Measurements from ENCODE around the gene TTBK2. TPM values are rescaled to one million over a fixed set of nuclear protein-coding genes. Genes with fewer than 3 reads are reported as not detected.

TTBK2 gene
- total RNA-seq, 2 experiments from 2014 or later = 14.2 to 20.8 TPM

GRCh38 chr15:42736793-42737528 lies 183.6 kb downstream of the TTBK2 start, which contains the start of gene CDAN1:
TSS of gene CDAN1 (minus strand) at chr15:42737128. CDS start at chr15:42737102, 26 bp downstream.
- peaks cover 4% of the 10 kb centered on the region; the same call in 1 of the 2 replicates for H3K79me2 ChIP-seq (ENCODE audit: insufficient read depth, low read depth, low read length)
- peak; percentile 88 for DNase-seq (ENCODE audit: low spot score)
- ChIA-PET CTCF (ENCODE audit: unreplicated experiment) (no interaction called here), POLR2A (interaction anchor here (0.6 kb wide), 1 partner anchor 369 kb away, joined by 3 read pairs; the partner anchor contains the start of gene UBR1)
- intact Hi-C loops (cut with micrococcal nuclease; ENCODE audit: unreplicated experiment) = loop anchor here (10.0 kb wide), 1 partner anchor 188 kb away; the partner anchor contains the start of gene TTBK2
- TF ChIP-seq EZH2phosphoT487 (IDR thresholded peaks at IDR 0.05; ENCODE audit: borderline replicate concordance, low read depth, low read length) = no peak
- TF ChIP-seq, protein P1, sequence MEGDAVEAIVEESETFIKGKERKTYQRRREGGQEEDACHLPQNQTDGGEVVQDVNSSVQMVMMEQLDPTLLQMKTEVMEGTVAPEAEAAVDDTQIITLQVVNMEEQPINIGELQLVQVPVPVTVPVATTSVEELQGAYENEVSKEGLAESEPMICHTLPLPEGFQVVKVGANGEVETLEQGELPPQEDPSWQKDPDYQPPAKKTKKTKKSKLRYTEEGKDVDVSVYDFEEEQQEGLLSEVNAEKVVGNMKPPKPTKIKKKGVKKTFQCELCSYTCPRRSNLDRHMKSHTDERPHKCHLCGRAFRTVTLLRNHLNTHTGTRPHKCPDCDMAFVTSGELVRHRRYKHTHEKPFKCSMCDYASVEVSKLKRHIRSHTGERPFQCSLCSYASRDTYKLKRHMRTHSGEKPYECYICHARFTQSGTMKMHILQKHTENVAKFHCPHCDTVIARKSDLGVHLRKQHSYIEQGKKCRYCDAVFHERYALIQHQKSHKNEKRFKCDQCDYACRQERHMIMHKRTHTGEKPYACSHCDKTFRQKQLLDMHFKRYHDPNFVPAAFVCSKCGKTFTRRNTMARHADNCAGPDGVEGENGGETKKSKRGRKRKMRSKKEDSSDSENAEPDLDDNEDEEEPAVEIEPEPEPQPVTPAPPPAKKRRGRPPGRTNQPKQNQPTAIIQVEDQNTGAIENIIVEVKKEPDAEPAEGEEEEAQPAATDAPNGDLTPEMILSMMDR (conservative IDR thresholded peaks at IDR 0.05; ENCODE audit: low read length) = no peak
- peak within 1 kb of the TSS; percentile 49 for H3K27ac ChIP-seq (ENCODE audit: low read depth, low read length, poor library complexity, severe bottlenecking)
- no TSS peak for BruUV-seq (replicated peaks)
- H3K9me3 ChIP-seq (ENCODE audit: low read length) = no peaks in the 10 kb centered on the region
- peak within 1 kb of the TSS; percentile 53 for H2AFZ ChIP-seq (ENCODE audit: low read length)
- H3K36me3 ChIP-seq (ENCODE audit: insufficient read depth, low read length) = peaks cover 33% of the 10 kb centered on the region
- H3K4me2 ChIP-seq (ENCODE audit: low read length) = peak within 1 kb of the TSS; percentile 75
- peak within 1 kb of the TSS; percentile 83 for H3K4me3 ChIP-seq (ENCODE audit: low read depth, low read length, poor library complexity, severe bottlenecking)
- peaks cover 33% of the 10 kb centered on the region for H3K4me1 ChIP-seq (ENCODE audit: insufficient read depth, low read length, poor library complexity, severe bottlenecking)
- peaks cover 5% of the 10 kb centered on the region; the same call in 1 of the 2 replicates for H4K20me1 ChIP-seq (ENCODE audit: insufficient read depth, low read length)
- no peaks in the 10 kb centered on the region for H3K9me2 ChIP-seq (ENCODE audit: insufficient read depth, low read length)

DNA sequence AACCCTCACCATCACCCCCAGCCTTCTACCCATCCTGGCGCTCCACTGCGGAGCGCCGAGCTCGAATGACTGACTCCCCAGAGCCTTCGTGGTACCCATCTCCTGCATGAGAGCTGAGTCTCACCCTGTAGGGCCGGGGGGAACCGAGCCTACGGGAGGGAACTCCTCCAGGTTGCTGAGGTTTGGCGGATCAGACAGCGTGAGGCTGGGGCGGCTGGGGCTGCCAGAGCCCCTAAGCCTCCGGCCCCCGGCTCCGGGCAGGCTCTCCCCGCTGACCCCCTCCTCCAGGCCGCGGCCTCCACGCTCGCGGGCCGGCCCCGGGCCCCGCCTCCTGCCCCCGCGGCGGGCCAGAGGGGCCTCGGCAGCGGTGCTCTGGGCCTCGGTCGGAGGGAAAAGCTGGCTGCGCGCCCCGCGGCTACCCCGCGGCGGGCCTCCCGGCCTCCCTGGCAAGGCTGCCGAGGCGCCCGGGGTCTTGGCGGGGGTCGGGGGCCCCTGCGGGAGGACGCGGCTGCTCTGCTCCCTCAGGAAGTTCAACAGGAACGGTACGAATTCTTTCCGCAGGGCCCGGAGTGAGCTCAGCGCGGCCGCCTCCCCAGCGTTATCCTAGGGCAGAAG lies 184.3 kb downstream of the TTBK2 start:
- BruUV-seq (replicated peaks) = TSS peak; percentile 40
- H4K20me1 ChIP-seq (ENCODE audit: insufficient read depth, low read length) = peaks cover 5% of the 10 kb centered on the region; the same call in 1 of the 2 replicates
- H3K4me2 ChIP-seq (ENCODE audit: low read length) = peak overlapping the region; percentile 75
- H3K9me3 ChIP-seq (ENCODE audit: low read length) = no peaks in the 10 kb centered on the region
- intact Hi-C loops (cut with micrococcal nuclease; ENCODE audit: unreplicated experiment) = loop anchor here (10.0 kb wide), 1 partner anchor 189 kb away; the partner anchor contains the start of gene TTBK2
- peak overlapping the region; percentile 83 for H3K4me3 ChIP-seq (ENCODE audit: low read depth, low read length, poor library complexity, severe bottlenecking)
- peak overlapping the region; percentile 48 for H3K27ac ChIP-seq (ENCODE audit: low read depth, low read length, poor library complexity, severe bottlenecking)
- H3K9me2 ChIP-seq (ENCODE audit: insufficient read depth, low read length) = no peaks in the 10 kb centered on the region
- POLR2A ChIA-PET = no interaction called here
- DNase-seq (ENCODE audit: low spot score) = peak; percentile 46
- H2AFZ ChIP-seq (ENCODE audit: low read length) = peak overlapping the region; percentile 53; the same call in 1 of the 2 replicates
- H3K36me3 ChIP-seq (ENCODE audit: insufficient read depth, low read length) = peaks cover 39% of the 10 kb centered on the region
- peaks cover 33% of the 10 kb centered on the region for H3K4me1 ChIP-seq (ENCODE audit: insufficient read depth, low read length, poor library complexity, severe bottlenecking)
- peaks cover 4% of the 10 kb centered on the region; the same call in 1 of the 2 replicates for H3K79me2 ChIP-seq (ENCODE audit: insufficient read depth, low read depth, low read length)
- TF ChIP-seq, protein P1 (conservative IDR thresholded peaks at IDR 0.05; ENCODE audit: low read length) = no peak
- TF ChIP-seq EZH2phosphoT487 (IDR thresholded peaks at IDR 0.05; ENCODE audit: borderline replicate concordance, low read depth, low read length) = no peak
- CTCF ChIA-PET (ENCODE audit: unreplicated experiment) = no interaction called here

Data from OCI-LY7 (cell line).